D721Med (cell line): Measurements from ENCODE around the gene C10orf90.

Source experiments
- DNase-seq: peaks from one replicate; pipeline ENCODE4 v3.0.0; 2011; ENCODE audit warnings: low spot score; ENCODE audit not compliant: insufficient read length
- FAIRE-seq: peaks from 2 replicates; lab custom pipeline; 2011; peaks lifted over from hg19 to GRCh38; lab: Jason Lieb, UNC
- TF ChIP-seq, protein P1 (sequence below): IDR thresholded peaks from 2 replicates; pipeline ENCODE4 v1.5.1; 2012; ENCODE audit warnings: mild to moderate bottlenecking, control low read depth; ENCODE audit not compliant: insufficient read depth; ENCODE audit errors: missing control alignments

Gene C10orf90, protein sequence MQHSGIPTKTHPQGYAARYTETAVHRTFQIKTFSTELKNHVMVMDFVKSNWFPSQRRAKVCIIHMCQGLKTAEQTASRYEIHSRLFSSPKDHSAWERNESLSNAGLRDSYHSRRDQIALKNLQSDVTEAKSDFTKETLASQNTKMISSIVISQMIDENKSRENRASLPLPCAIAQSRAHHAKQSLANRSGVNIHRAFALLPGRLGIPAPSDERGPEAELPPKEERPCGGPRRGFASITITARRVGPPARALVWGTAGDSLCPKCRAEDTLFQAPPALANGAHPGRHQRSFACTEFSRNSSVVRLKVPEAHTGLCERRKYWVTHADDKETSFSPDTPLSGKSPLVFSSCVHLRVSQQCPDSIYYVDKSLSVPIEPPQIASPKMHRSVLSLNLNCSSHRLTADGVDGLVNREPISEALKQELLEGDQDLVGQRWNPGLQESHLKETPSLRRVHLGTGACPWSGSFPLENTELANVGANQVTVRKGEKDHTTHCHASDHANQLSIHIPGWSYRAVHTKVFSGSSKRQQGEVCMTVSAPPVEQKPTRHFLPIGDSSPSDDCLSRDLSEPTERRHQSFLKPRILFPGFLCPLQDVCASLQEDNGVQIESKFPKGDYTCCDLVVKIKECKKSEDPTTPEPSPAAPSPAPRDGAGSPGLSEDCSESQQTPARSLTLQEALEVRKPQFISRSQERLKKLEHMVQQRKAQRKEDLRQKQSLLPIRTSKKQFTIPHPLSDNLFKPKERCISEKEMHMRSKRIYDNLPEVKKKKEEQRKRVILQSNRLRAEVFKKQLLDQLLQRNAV

GRCh38 chr10:126670056-126670894 lies at the start of gene C10orf90:
Gene C10orf90, minus strand, starts transcription at chr10:126670693. Its CDS starts 213 bp downstream, at chr10:126670480.
- TF ChIP-seq, protein P1, sequence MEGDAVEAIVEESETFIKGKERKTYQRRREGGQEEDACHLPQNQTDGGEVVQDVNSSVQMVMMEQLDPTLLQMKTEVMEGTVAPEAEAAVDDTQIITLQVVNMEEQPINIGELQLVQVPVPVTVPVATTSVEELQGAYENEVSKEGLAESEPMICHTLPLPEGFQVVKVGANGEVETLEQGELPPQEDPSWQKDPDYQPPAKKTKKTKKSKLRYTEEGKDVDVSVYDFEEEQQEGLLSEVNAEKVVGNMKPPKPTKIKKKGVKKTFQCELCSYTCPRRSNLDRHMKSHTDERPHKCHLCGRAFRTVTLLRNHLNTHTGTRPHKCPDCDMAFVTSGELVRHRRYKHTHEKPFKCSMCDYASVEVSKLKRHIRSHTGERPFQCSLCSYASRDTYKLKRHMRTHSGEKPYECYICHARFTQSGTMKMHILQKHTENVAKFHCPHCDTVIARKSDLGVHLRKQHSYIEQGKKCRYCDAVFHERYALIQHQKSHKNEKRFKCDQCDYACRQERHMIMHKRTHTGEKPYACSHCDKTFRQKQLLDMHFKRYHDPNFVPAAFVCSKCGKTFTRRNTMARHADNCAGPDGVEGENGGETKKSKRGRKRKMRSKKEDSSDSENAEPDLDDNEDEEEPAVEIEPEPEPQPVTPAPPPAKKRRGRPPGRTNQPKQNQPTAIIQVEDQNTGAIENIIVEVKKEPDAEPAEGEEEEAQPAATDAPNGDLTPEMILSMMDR, result no peak
- FAIRE-seq, result no peak
- no peak for DNase-seq

GRCh38 chr10:126716366-126716765 lies 45.9 kb upstream of the C10orf90 start:
- TF ChIP-seq, protein P1, result no peak
- FAIRE-seq, result no peak
- DNase-seq, result no peak

- TF ChIP-seq, protein P1, result no peak
- FAIRE-seq (no peak), DNase-seq (no peak)
Observed at GRCh38 chr10:126713594-126713993, 43.1 kb upstream of the C10orf90 start.

DNA sequence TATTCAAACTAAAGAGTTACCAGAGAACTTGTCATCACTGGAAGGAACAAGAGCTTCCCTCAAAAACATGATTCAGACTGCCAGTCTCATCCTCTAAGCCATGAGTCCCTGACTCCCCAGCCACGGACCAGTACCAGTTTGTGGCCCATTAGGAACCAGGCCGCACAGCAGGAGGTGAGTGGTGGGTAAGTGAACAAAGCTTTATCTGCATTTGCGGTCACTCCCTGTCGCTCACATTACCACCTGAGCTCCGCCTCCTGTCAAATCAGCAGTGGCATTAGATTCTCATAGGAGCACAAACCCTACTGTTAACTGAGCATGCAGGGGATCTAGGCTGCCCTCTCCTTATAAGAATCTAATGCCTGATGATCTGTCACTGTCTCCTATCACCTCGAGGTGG lies 42.2 kb upstream of the C10orf90 start:
- DNase-seq, result no peak
- TF ChIP-seq, protein P1, result no peak
- no peak for FAIRE-seq

- TF ChIP-seq, protein P1, result no peak
- DNase-seq (no peak), FAIRE-seq (no peak)
Observed at GRCh38 chr10:126705951-126706565, 35.6 kb upstream of the C10orf90 start.

- DNase-seq, result no peak
- FAIRE-seq, result no peak
- TF ChIP-seq, protein P1, result no peak
Observed at GRCh38 chr10:126705131-126705530, 34.6 kb upstream of the C10orf90 start.
